Measurements from ENCODE around the gene LRRC4C.
"Not testable (repeated sequence)": the region's sequence is repeated elsewhere in the genome, so short reads cannot be mapped to it uniquely, and the experiment has no call there.

LRRC4C gene

GRCh38 chr11:40619654-40620053 lies 839.8 kb downstream of the LRRC4C start:
- no peak for DNase-seq

GRCh38 chr11:40606800-40607199 lies 852.7 kb downstream of the LRRC4C start:
- no peak for DNase-seq

- no peak for DNase-seq
Measured at GRCh38 chr11:40602866-40603552, 856.4 kb downstream of the LRRC4C start.

- DNase-seq = no peak
Measured at GRCh38 chr11:40597546-40598113, 861.8 kb downstream of the LRRC4C start.

- no peak for DNase-seq
Measured at GRCh38 chr11:40573254-40573891, 886.1 kb downstream of the LRRC4C start.

GRCh38 chr11:40569947-40570531 lies 889.4 kb downstream of the LRRC4C start:
- DNase-seq = no peak

- no peak for DNase-seq
Measured at GRCh38 chr11:40567392-40567791, 892.1 kb downstream of the LRRC4C start.

- DNase-seq = no peak
Measured at GRCh38 chr11:40544162-40544561, 915.3 kb downstream of the LRRC4C start.

- no peak for DNase-seq
Measured at GRCh38 chr11:40542821-40543220, 916.6 kb downstream of the LRRC4C start.

- no peak for DNase-seq
Measured at GRCh38 chr11:40537734-40538133, 921.7 kb downstream of the LRRC4C start.

- DNase-seq = not testable (repeated sequence)
Measured at GRCh38 chr11:40522080-40522479, 937.4 kb downstream of the LRRC4C start.

- DNase-seq = no peak
Measured at GRCh38 chr11:40517122-40517521, 942.3 kb downstream of the LRRC4C start.

- no peak for DNase-seq
Measured at GRCh38 chr11:40514124-40514523, 945.3 kb downstream of the LRRC4C start.

GRCh38 chr11:40513281-40513680 lies 946.2 kb downstream of the LRRC4C start:
- DNase-seq = no peak

GRCh38 chr11:40508303-40508702 lies 951.1 kb downstream of the LRRC4C start:
- DNase-seq = no peak

GRCh38 chr11:40506226-40506625 lies 953.2 kb downstream of the LRRC4C start:
- no peak for DNase-seq

- no peak for DNase-seq
Measured at GRCh38 chr11:40491341-40491740, 968.1 kb downstream of the LRRC4C start.

- no peak for DNase-seq
Measured at GRCh38 chr11:40467771-40468170, 991.7 kb downstream of the LRRC4C start.

GRCh38 chr11:40445391-40445790 lies 1014.1 kb downstream of the LRRC4C start:
- DNase-seq = no peak

GRCh38 chr11:40444151-40444550 lies 1015.3 kb downstream of the LRRC4C start:
- DNase-seq = no peak

- DNase-seq = no peak
Measured at GRCh38 chr11:40435344-40435743, 1024.1 kb downstream of the LRRC4C start.

GRCh38 chr11:40434926-40435325 lies 1024.5 kb downstream of the LRRC4C start:
- DNase-seq = no peak

- no peak for DNase-seq
Measured at GRCh38 chr11:40432358-40432757, 1027.1 kb downstream of the LRRC4C start.

- no peak for DNase-seq
Measured at GRCh38 chr11:40425168-40425567, 1034.3 kb downstream of the LRRC4C start.

Data from CD4-positive, alpha-beta T cell treated with Interferon gamma for 1 hour (primary cell).